ENCODE results near the gene VEGFA. TPM values are rescaled to one million over a fixed set of nuclear protein-coding genes. Genes with fewer than 3 reads are reported as not detected.

Gene VEGFA
- total RNA-seq, 1 experiment from 2014 or later: 146 TPM

DNA sequence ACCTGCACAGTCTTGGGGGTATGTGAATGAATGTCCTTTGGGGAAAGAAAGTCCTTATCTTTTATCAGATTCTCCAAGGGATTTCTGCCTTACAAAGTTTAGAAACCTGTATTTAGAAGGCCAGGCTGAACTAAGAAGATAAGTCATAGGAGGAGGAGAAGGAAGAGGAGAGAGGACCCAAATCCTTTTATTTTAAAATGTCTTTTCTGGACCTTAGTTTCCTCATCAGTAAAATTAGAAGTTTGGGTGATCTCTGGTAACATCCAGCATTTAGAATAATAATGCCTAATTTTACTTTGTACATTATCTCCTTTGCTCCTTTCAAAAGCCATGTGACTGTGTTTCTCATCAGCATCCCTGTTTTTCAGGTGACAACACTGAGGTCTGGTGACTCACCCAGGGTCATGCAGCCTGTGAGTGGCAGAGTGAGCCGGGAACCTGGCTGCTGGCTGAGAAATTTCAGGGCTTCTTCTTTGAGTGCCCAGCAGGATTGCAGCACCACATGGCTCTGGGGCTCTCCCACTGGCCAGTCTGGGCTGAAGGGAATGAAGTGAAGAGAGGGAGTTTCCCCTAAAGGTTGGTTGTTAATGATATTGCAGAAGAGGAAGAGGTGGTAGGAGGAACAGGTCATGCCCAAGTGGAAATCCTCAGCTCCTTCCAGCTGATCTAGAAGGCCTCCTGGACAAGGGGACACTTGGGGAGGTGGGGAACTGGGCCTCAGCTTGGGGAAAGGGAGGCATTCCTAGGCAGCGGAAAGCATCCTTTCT is 34.0 kb downstream of the VEGFA start:
- Histone ChIP-seq H3K36me3 (ENCODE audit: insufficient read depth, low read length) (no peaks in the 10 kb centered on the region), H3K27ac (ENCODE audit: low read length) (no peak overlapping the region), H3K9me2 (replicated peaks; ENCODE audit: insufficient read depth, low read length) (no peaks in the 10 kb centered on the region), H3K4me1 (ENCODE audit: low read length) (no peaks in the 10 kb centered on the region; the same call in 1 of the 2 replicates), H3K4me3 (ENCODE audit: low read length) (no peak overlapping the region), H3K79me2 (ENCODE audit: low read length) (no peaks in the 10 kb centered on the region), H3K4me2 (ENCODE audit: low read depth, low read length, poor library complexity, severe bottlenecking) (no peak overlapping the region), H4K20me1 (ENCODE audit: insufficient read depth, low read depth, low read length) (no peaks in the 10 kb centered on the region), H3K27me3 (ENCODE audit: low read length) (no peaks in the 10 kb centered on the region), H2AFZ (ENCODE audit: low read length) (no peak overlapping the region), H3K9me3 (ENCODE audit: low read length) (no peaks in the 10 kb centered on the region), H3K9ac (ENCODE audit: low read length) (no peak overlapping the region)
- DNase-seq: no peak

DNA sequence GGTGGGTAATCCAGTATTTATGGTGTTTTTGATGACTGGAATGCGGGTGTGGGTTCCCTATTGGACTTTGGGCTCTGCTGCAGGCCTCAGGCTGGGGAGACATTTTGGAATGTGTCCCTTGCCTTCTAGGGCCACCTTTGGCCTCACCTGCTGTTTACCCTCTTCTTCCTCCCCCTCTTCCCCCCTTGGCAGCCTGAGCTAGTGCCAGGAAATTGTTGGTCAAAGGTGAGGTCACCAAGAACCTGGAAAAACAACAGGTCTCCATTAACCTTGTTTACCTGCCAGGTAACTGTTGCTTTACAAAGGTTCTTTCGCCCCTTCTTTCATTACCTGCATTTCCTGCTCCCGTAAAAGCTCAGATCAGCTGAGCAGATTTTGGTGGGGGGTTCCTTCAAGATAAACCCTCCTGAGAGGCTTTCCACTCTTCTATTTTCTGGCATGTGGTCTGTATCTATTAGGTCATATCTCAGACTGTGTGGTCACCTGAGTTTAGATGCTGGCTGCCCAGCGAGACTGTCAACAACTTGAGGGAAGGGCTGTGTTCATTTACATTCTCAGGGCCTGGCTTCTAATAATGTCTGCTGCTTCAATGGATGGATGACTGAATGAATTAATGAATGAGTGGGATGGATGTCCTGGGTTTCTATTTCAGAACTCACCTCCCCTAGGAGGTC is 34.7 kb downstream of the VEGFA start:
- DNase-seq: no peak
- H3K9ac ChIP-seq (ENCODE audit: low read length): no peak overlapping the region

GRCh38 chr6:43805699-43806042 is 35.7 kb downstream of the VEGFA start:
- Histone ChIP-seq H4K20me1 (ENCODE audit: insufficient read depth, low read depth, low read length) (no peaks in the 10 kb centered on the region), H3K4me1 (ENCODE audit: low read length) (peaks cover 16% of the 10 kb centered on the region), H3K27me3 (ENCODE audit: low read length) (no peaks in the 10 kb centered on the region), H3K9me2 (replicated peaks; ENCODE audit: insufficient read depth, low read length) (no peaks in the 10 kb centered on the region), H3K9me3 (ENCODE audit: low read length) (no peaks in the 10 kb centered on the region), H3K9ac (ENCODE audit: low read length) (no peak overlapping the region), H3K79me2 (ENCODE audit: low read length) (no peaks in the 10 kb centered on the region), H3K4me2 (ENCODE audit: low read depth, low read length, poor library complexity, severe bottlenecking) (no peak overlapping the region), H3K36me3 (ENCODE audit: insufficient read depth, low read length) (no peaks in the 10 kb centered on the region), H3K4me3 (ENCODE audit: low read length) (no peak overlapping the region), H2AFZ (ENCODE audit: low read length) (no peak overlapping the region), H3K27ac (ENCODE audit: low read length) (no peak overlapping the region)
- DNase-seq: no peak

More for the DNA sequence above, 34.7 kb downstream of the VEGFA start:
- H3K36me3 ChIP-seq (ENCODE audit: insufficient read depth, low read length): no peaks in the 10 kb centered on the region
- H3K27ac ChIP-seq (ENCODE audit: low read length): no peak overlapping the region
- H3K9me2 ChIP-seq (replicated peaks; ENCODE audit: insufficient read depth, low read length): no peaks in the 10 kb centered on the region
- no peak overlapping the region for H3K4me3 ChIP-seq (ENCODE audit: low read length)
- H3K4me2 ChIP-seq (ENCODE audit: low read depth, low read length, poor library complexity, severe bottlenecking): no peak overlapping the region
- H3K79me2 ChIP-seq (ENCODE audit: low read length): no peaks in the 10 kb centered on the region
- H3K4me1 ChIP-seq (ENCODE audit: low read length): peaks cover 7% of the 10 kb centered on the region
- no peaks in the 10 kb centered on the region for H3K9me3 ChIP-seq (ENCODE audit: low read length)
- no peaks in the 10 kb centered on the region for H4K20me1 ChIP-seq (ENCODE audit: insufficient read depth, low read depth, low read length)
- H2AFZ ChIP-seq (ENCODE audit: low read length): no peak overlapping the region
- no peaks in the 10 kb centered on the region for H3K27me3 ChIP-seq (ENCODE audit: low read length)

GRCh38 chr6:43806043-43806757 is 36.2 kb downstream of the VEGFA start:
- Histone ChIP-seq H4K20me1 (ENCODE audit: insufficient read depth, low read depth, low read length) (no peaks in the 10 kb centered on the region), H3K9ac (ENCODE audit: low read length) (no peak overlapping the region), H3K4me3 (ENCODE audit: low read length) (no peak overlapping the region), H3K27ac (ENCODE audit: low read length) (no peak overlapping the region), H3K4me2 (ENCODE audit: low read depth, low read length, poor library complexity, severe bottlenecking) (no peak overlapping the region), H3K79me2 (ENCODE audit: low read length) (no peaks in the 10 kb centered on the region), H3K9me3 (ENCODE audit: low read length) (no peaks in the 10 kb centered on the region), H3K9me2 (replicated peaks; ENCODE audit: insufficient read depth, low read length) (no peaks in the 10 kb centered on the region), H3K4me1 (ENCODE audit: low read length) (peaks cover 16% of the 10 kb centered on the region), H3K36me3 (ENCODE audit: insufficient read depth, low read length) (no peaks in the 10 kb centered on the region), H3K27me3 (ENCODE audit: low read length) (no peaks in the 10 kb centered on the region), H2AFZ (ENCODE audit: low read length) (no peak overlapping the region)
- DNase-seq: no peak

- H2AFZ ChIP-seq (ENCODE audit: low read length): no peak overlapping the region
- no peaks in the 10 kb centered on the region for H3K79me2 ChIP-seq (ENCODE audit: low read length)
- peaks cover 16% of the 10 kb centered on the region for H3K4me1 ChIP-seq (ENCODE audit: low read length)
- no peak overlapping the region for H3K9ac ChIP-seq (ENCODE audit: low read length)
- H3K27ac ChIP-seq (ENCODE audit: low read length): no peak overlapping the region
- no peaks in the 10 kb centered on the region for H3K9me2 ChIP-seq (replicated peaks; ENCODE audit: insufficient read depth, low read length)
- DNase-seq: no peak
- H3K36me3 ChIP-seq (ENCODE audit: insufficient read depth, low read length): no peaks in the 10 kb centered on the region
- H4K20me1 ChIP-seq (ENCODE audit: insufficient read depth, low read depth, low read length): no peaks in the 10 kb centered on the region
- no peaks in the 10 kb centered on the region for H3K27me3 ChIP-seq (ENCODE audit: low read length)
- H3K4me2 ChIP-seq (ENCODE audit: low read depth, low read length, poor library complexity, severe bottlenecking): no peak overlapping the region
- H3K9me3 ChIP-seq (ENCODE audit: low read length): no peaks in the 10 kb centered on the region
- H3K4me3 ChIP-seq (ENCODE audit: low read length): no peak overlapping the region
Measured at GRCh38 chr6:43806758-43807227, 36.8 kb downstream of the VEGFA start.

DNA sequence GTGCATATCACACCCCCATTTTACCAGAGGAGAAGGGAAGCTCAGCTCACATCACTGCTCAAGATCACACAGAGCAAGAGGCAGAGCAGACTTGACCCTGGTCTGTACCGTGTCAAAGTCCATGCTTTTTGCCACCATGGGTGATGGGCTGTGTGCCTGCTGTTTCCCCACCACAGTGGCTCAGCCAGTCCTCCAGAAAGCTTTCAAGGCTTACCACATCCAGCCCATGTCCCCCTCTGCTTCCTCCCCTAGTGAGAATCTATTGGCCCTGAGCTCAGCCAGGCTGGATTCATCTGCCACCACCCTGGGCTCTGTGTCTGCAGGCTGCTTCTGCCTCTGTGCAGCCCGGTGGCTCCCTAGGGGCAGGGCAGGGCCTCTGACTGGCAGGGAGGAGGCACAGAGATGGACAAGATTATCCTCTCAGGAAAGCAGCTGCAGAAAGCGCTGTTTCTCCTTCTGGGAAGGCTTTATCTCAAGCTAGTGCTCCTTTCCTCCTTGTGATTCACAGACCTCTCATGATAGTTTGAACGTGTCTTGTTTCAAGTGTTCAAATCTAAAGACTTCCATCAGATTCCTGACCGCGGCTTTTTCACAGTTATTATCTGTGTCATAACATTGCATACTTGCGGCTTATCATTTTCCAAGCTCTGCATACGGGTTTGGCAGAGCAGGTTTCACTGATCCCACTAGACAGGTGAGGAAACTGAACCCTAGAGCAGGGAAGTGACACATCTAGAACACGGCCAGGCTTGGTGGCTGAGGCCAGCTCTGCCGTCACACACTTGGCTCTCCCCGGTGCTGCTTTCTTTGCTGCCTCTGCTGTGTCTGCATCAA is 37.4 kb downstream of the VEGFA start:
- H3K27ac ChIP-seq (ENCODE audit: low read length): no peak overlapping the region
- no peak overlapping the region for H3K4me3 ChIP-seq (ENCODE audit: low read length)
- H3K4me2 ChIP-seq (ENCODE audit: low read depth, low read length, poor library complexity, severe bottlenecking): no peak overlapping the region
- no peaks in the 10 kb centered on the region for H3K79me2 ChIP-seq (ENCODE audit: low read length)
- H3K9ac ChIP-seq (ENCODE audit: low read length): no peak overlapping the region
- H3K9me3 ChIP-seq (ENCODE audit: low read length): no peaks in the 10 kb centered on the region
- DNase-seq: no peak
- H3K36me3 ChIP-seq (ENCODE audit: insufficient read depth, low read length): no peaks in the 10 kb centered on the region
- peaks cover 16% of the 10 kb centered on the region for H3K4me1 ChIP-seq (ENCODE audit: low read length)
- H3K9me2 ChIP-seq (replicated peaks; ENCODE audit: insufficient read depth, low read length): no peaks in the 10 kb centered on the region
- no peaks in the 10 kb centered on the region for H3K27me3 ChIP-seq (ENCODE audit: low read length)
- H4K20me1 ChIP-seq (ENCODE audit: insufficient read depth, low read depth, low read length): no peaks in the 10 kb centered on the region
- H2AFZ ChIP-seq (ENCODE audit: low read length): no peak overlapping the region

DNA sequence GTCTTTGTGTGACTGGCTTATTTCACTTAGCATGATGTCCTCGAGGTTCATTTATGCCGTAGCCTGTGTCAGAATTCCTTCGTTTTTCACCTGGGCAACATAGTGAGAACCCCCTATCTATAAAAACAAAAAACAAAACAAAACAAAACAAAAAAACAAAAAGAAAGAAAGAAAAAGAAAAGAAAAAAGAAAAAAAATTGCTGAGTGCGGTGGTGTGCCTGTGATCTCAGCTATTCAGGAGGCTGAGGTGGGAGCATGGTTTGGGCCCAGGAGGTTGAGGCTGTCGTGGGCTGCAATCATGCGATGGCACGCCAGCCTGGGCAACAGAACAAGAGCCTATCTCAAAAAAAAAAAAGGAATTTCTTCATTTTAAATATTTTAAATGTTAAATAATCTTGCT is 38.4 kb downstream of the VEGFA start:
- no peak for DNase-seq
- H4K20me1 ChIP-seq (ENCODE audit: insufficient read depth, low read depth, low read length): no peaks in the 10 kb centered on the region
- no peak overlapping the region for H3K4me3 ChIP-seq (ENCODE audit: low read length)
- no peak overlapping the region for H2AFZ ChIP-seq (ENCODE audit: low read length)
- H3K9me2 ChIP-seq (replicated peaks; ENCODE audit: insufficient read depth, low read length): no peaks in the 10 kb centered on the region
- H3K79me2 ChIP-seq (ENCODE audit: low read length): no peaks in the 10 kb centered on the region
- H3K27ac ChIP-seq (ENCODE audit: low read length): no peak overlapping the region
- peaks cover 16% of the 10 kb centered on the region for H3K4me1 ChIP-seq (ENCODE audit: low read length)
- H3K9me3 ChIP-seq (ENCODE audit: low read length): no peaks in the 10 kb centered on the region
- H3K27me3 ChIP-seq (ENCODE audit: low read length): no peaks in the 10 kb centered on the region
- no peak overlapping the region for H3K4me2 ChIP-seq (ENCODE audit: low read depth, low read length, poor library complexity, severe bottlenecking)
- no peaks in the 10 kb centered on the region for H3K36me3 ChIP-seq (ENCODE audit: insufficient read depth, low read length)
- H3K9ac ChIP-seq (ENCODE audit: low read length): no peak overlapping the region

Measured in Karpas-422 (cell line).